ENCODE measurements around the gene ARHGEF26.

Gene ARHGEF26

GRCh38 chr3:154243353-154243752 is 122.2 kb downstream of the ARHGEF26 start:
- TF ChIP-seq GABPA (IDR thresholded peaks at IDR 0.05; ENCODE audit: low read depth) (no peak), SPI1 (IDR thresholded peaks at IDR 0.05; ENCODE audit: borderline replicate concordance, low read depth) (no peak), POLR2AphosphoS5 (IDR thresholded peaks at IDR 0.05; ENCODE audit: low read depth) (no peak), REST (IDR thresholded peaks at IDR 0.05; ENCODE audit: insufficient replicate concordance, low read depth) (no peak), CTCF (IDR thresholded peaks at IDR 0.05; ENCODE audit: insufficient read depth, low read length) (no peak)
- no peak for DNase-seq (ENCODE audit: low read depth in 1 of 2, low spot score in 1 of 2)
- Histone ChIP-seq H3K27ac (replicated peaks) (no peak overlapping the region), H3K27me3 (ENCODE audit: insufficient read depth, poor library complexity, severe bottlenecking) (no peaks in the 10 kb centered on the region), H3K4me3 (replicated peaks; ENCODE audit: insufficient read depth, low read length) (no peak overlapping the region)

- no peak overlapping the region for H3K4me3 ChIP-seq (replicated peaks; ENCODE audit: insufficient read depth, low read length)
- no peak overlapping the region for H3K27ac ChIP-seq (replicated peaks)
- DNase-seq (ENCODE audit: low read depth in 1 of 2, low spot score in 1 of 2) = no peak
- no peaks in the 10 kb centered on the region for H3K27me3 ChIP-seq (ENCODE audit: insufficient read depth, poor library complexity, severe bottlenecking)
- no peak for TF ChIP-seq CTCF (IDR thresholded peaks at IDR 0.05; ENCODE audit: insufficient read depth, low read length)
Measured at GRCh38 chr3:154244644-154245043, 123.5 kb downstream of the ARHGEF26 start.

- DNase-seq (ENCODE audit: low read depth in 1 of 2, low spot score in 1 of 2) = no peak
- TF ChIP-seq REST (IDR thresholded peaks at IDR 0.05; ENCODE audit: insufficient replicate concordance, low read depth) (no peak), POLR2AphosphoS5 (IDR thresholded peaks at IDR 0.05; ENCODE audit: low read depth) (no peak), SPI1 (IDR thresholded peaks at IDR 0.05; ENCODE audit: borderline replicate concordance, low read depth) (no peak), GABPA (IDR thresholded peaks at IDR 0.05; ENCODE audit: low read depth) (no peak), CTCF (IDR thresholded peaks at IDR 0.05; ENCODE audit: insufficient read depth, low read length) (no peak)
- H3K27ac ChIP-seq (replicated peaks) = no peak overlapping the region
- H3K27me3 ChIP-seq (ENCODE audit: insufficient read depth, poor library complexity, severe bottlenecking) = no peaks in the 10 kb centered on the region
- H3K4me3 ChIP-seq (replicated peaks; ENCODE audit: insufficient read depth, low read length) = no peak overlapping the region
Measured at GRCh38 chr3:154247806-154248415, 126.7 kb downstream of the ARHGEF26 start.

GRCh38 chr3:154250291-154250690 is 129.1 kb downstream of the ARHGEF26 start:
- DNase-seq (ENCODE audit: low read depth in 1 of 2, low spot score in 1 of 2) = no peak
- Histone ChIP-seq H3K4me3 (replicated peaks; ENCODE audit: insufficient read depth, low read length) (no peak overlapping the region), H3K27me3 (ENCODE audit: insufficient read depth, poor library complexity, severe bottlenecking) (no peaks in the 10 kb centered on the region), H3K27ac (replicated peaks) (no peak overlapping the region)
- TF ChIP-seq POLR2AphosphoS5 (IDR thresholded peaks at IDR 0.05; ENCODE audit: low read depth) = no peak
- no peak for TF ChIP-seq SPI1 (IDR thresholded peaks at IDR 0.05; ENCODE audit: borderline replicate concordance, low read depth)
- TF ChIP-seq REST (IDR thresholded peaks at IDR 0.05; ENCODE audit: insufficient replicate concordance, low read depth) = no peak
- no peak for TF ChIP-seq CTCF (IDR thresholded peaks at IDR 0.05; ENCODE audit: insufficient read depth, low read length)
- no peak for TF ChIP-seq GABPA (IDR thresholded peaks at IDR 0.05; ENCODE audit: low read depth)

All from HL-60 (cell line).